Hepatocyte (in vitro differentiated cells): ENCODE results near the gene PCSK6.
A peak's percentile ranks its signal among the peaks of the same experiment; 100 is the strongest.

Experiments used
- EZH2 ChIP-seq: fragments of 200-600 bp; sonication (generic); IDR thresholded peaks from 2 replicates; pipeline ENCODE4 v1.6.1; 2016; ENCODE audit warnings: antibody characterized with exemption, mild to moderate bottlenecking, borderline replicate concordance
- EZH2phosphoT487 ChIP-seq: fragments of 200-600 bp; sonication (generic); IDR thresholded peaks from one replicate; pipeline ENCODE4 v1.6.1; 2018; ENCODE audit warnings: antibody characterized with exemption, mild to moderate bottlenecking, low read depth, moderate library complexity; ENCODE audit not compliant: unreplicated experiment, severe bottlenecking
- TF ChIP-seq, protein P1 (sequence below): fragments of 200-600 bp; sonication (generic); IDR thresholded peaks from 2 replicates; pipeline ENCODE4 v1.5.1; 2016; ENCODE audit warnings: antibody characterized with exemption, mild to moderate bottlenecking; ENCODE audit not compliant: poor library complexity

DNA sequence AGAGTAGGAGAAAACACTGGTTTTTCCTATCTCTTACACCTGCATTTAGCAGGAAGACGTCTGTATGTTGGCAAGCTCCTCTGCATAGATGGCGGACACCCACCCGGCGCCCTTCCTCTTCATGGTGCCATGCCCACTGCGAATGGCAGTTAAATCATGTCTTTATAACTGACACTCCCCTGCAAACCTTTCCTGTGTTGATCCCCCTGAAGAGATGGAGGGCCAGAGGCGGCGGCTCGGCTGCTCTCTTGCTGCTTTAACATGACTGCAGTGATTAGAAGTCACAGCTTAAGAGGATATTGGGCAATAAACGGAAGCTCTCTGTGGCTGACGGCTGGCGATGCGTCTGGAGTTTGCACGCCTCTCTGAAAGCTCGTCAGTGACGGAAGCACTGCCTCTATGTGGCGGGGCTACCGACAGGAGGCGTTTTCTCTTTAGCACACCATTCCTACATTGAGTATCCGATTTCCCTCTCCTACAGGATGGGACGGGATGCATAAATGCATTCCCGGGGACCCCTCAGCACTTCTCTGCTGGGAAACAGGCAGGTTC is 168.9 kb downstream of the PCSK6 start:
- TF ChIP-seq, protein P1, sequence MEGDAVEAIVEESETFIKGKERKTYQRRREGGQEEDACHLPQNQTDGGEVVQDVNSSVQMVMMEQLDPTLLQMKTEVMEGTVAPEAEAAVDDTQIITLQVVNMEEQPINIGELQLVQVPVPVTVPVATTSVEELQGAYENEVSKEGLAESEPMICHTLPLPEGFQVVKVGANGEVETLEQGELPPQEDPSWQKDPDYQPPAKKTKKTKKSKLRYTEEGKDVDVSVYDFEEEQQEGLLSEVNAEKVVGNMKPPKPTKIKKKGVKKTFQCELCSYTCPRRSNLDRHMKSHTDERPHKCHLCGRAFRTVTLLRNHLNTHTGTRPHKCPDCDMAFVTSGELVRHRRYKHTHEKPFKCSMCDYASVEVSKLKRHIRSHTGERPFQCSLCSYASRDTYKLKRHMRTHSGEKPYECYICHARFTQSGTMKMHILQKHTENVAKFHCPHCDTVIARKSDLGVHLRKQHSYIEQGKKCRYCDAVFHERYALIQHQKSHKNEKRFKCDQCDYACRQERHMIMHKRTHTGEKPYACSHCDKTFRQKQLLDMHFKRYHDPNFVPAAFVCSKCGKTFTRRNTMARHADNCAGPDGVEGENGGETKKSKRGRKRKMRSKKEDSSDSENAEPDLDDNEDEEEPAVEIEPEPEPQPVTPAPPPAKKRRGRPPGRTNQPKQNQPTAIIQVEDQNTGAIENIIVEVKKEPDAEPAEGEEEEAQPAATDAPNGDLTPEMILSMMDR = peak; percentile 24
- TF ChIP-seq EZH2phosphoT487 (no peak), EZH2 (no peak)
